Kidney (tissue), 14 donors: Measurements from ENCODE around the gene IGSF11. TPM values are rescaled to one million over a fixed set of nuclear protein-coding genes. Genes with fewer than 3 reads are reported as not detected.

Experiments used
- DNase-seq, 5 donors: peaks; one replicate each; pipeline ENCODE4 v3.0.0-alpha.2; 2013 to 2020
- FAIRE-seq: peaks from 2 replicates; lab custom pipeline; 2012; peaks lifted over from hg19 to GRCh38; lab: Jason Lieb, UNC
- H3K27ac ChIP-seq, 2 donors: one replicate each; pipeline ENCODE4 v1.7.0; 2013; ENCODE audit warnings: low read depth in 2 of 2, low read length in 2 of 2, inconsistent platforms in 1 of 2
- H3K27me3 ChIP-seq: one replicate; pipeline ENCODE4 v1.7.1; 2013; ENCODE audit warnings: low read length, inconsistent platforms; ENCODE audit not compliant: control insufficient read depth, insufficient read depth
- H3K36me3 ChIP-seq, 3 donors: one replicate each; pipeline versions ENCODE4 v1.7.0 to v1.7.1; 2013; ENCODE audit warnings: low read length in 3 of 3, control low read depth in 1 of 3, inconsistent platforms in 1 of 3; ENCODE audit not compliant: insufficient read depth in 3 of 3, control insufficient read depth in 2 of 3
- H3K4me1 ChIP-seq, 3 donors: one replicate each; pipeline versions ENCODE4 v1.7.0 to v1.7.1; 2013; ENCODE audit warnings: low read length in 3 of 3, inconsistent platforms in 1 of 3, low read depth in 1 of 3; ENCODE audit not compliant: control insufficient read depth in 2 of 3, insufficient read depth in 2 of 3
- H3K4me3 ChIP-seq, 3 donors: one replicate each; pipeline versions ENCODE4 v1.7.0 to v1.8.1; 2013; ENCODE audit warnings: low read length in 3 of 3, control low read depth in 1 of 3, inconsistent platforms in 1 of 3
- H3K9ac ChIP-seq, 3 donors: one replicate each; pipeline versions ENCODE4 v1.7.0 to v1.7.1; 2013; ENCODE audit warnings: low read length in 3 of 3, control low read depth in 1 of 3, inconsistent platforms in 1 of 3
- H3K9me3 ChIP-seq, 3 donors: one replicate each; pipeline versions ENCODE4 v1.7.0 to v1.7.1; 2013; ENCODE audit warnings: low read length in 3 of 3, control low read depth in 1 of 3, inconsistent platforms in 1 of 3; ENCODE audit not compliant: control insufficient read depth in 2 of 3, insufficient read depth in 1 of 3
- CTCF ChIP-seq: IDR thresholded peaks from 3 replicates; pipeline ENCODE4 v1.5.1; 2012; ENCODE audit warnings: mild to moderate bottlenecking, moderate library complexity, borderline replicate concordance; ENCODE audit not compliant: insufficient read depth; ENCODE audit errors: extremely low read depth
- intact Hi-C: fragments of 100-400 bp; cut with DNase I; formaldehyde crosslinking; loops from one replicate; pipeline ENCODE4 v1.11.1; 2022
- polyA plus RNA-seq: library from polyadenylated mRNA; stranded (reverse); fragments of 350-450 nt; fragmentation: Illumina TruSeq; extraction: RNeasy Lipid Tissue Mini Kit (QIAGEN cat#74804); gene quantifications from one replicate; pipeline ENCODE4 v1.2.3, GENCODE V29; 2014; ENCODE audit warnings: low read depth, low replicate concordance; ENCODE audit not compliant: insufficient read depth
- total RNA-seq: library from RNA; stranded (reverse); fragmentation: NEBNext Ultra II Directional; extraction: Animal tissue kit (Norgen Biotek cat#: 25700); gene quantifications from one replicate; pipeline ENCODE4 v1.2.1, GENCODE V29; 2021
- donor health status: control.
- donor health status: control.
- donor health status: control.
- donor health status: control.
- donor health status: control.
- donor health status: DM: yes; HTN: yes; CAD: no.
- donor health status: Normal renal cell carcinoma (clear cell type).

The IGSF11 gene
- total and polyA plus RNA-seq, 2 donors from 2014 or later: 1.3 to 6.7 TPM

- Histone ChIP-seq H3K36me3 (no peaks in the 10 kb centered on the region), H3K9ac (no peak overlapping the region), H3K4me3 (no peak overlapping the region), H3K27me3 (no peaks in the 10 kb centered on the region), H3K27ac (no peak overlapping the region), H3K9me3 (no peaks in the 10 kb centered on the region), H3K4me1 (no peaks in the 10 kb centered on the region)
- intact Hi-C loops: no loop called here
- peak; percentile 72 for FAIRE-seq
- peak; percentile 77 for TF ChIP-seq CTCF
- peak in 4 of 5 donors; percentile 70 to 83 (median 72) for DNase-seq
These were observed 152.2 kb downstream of the IGSF11 start for GRCh38 chr3:118882353-118882947.

GRCh38 chr3:118868051-118868450 is 166.6 kb downstream of the IGSF11 start:
- Histone ChIP-seq H3K4me3 (no peak overlapping the region), H3K9me3 (no peaks in the 10 kb centered on the region), H3K36me3 (no peaks in the 10 kb centered on the region), H3K4me1 (no peaks in the 10 kb centered on the region), H3K27ac (no peak overlapping the region), H3K27me3 (no peaks in the 10 kb centered on the region), H3K9ac (no peak overlapping the region)
- no peak for TF ChIP-seq CTCF
- FAIRE-seq (no peak), DNase-seq (no peak)
- intact Hi-C loops: no loop called here

GRCh38 chr3:118863731-118864322 is 170.8 kb downstream of the IGSF11 start:
- no peak overlapping the region for H3K27ac ChIP-seq
- H3K9ac ChIP-seq: no peak overlapping the region
- FAIRE-seq (no peak), DNase-seq (no peak)
- H3K36me3 ChIP-seq: no peaks in the 10 kb centered on the region
- no peaks in the 10 kb centered on the region for H3K4me1 ChIP-seq
- no peak for TF ChIP-seq CTCF
- intact Hi-C loops: no loop called here
- no peaks in the 10 kb centered on the region for H3K27me3 ChIP-seq
- H3K9me3 ChIP-seq: no peaks in the 10 kb centered on the region
- H3K4me3 ChIP-seq: no peak overlapping the region
